HUES48 (cell line): ENCODE results near the gene PLD5.
"Not testable (repeated sequence)": the region's sequence is repeated elsewhere in the genome, so short reads cannot be mapped to it uniquely, and the experiment has no call there.

Experiments
- H3K27ac ChIP-seq: one replicate; pipeline ENCODE4 v1.7.0; 2013; ENCODE audit warnings: low read depth, low read length, inconsistent platforms
- H3K27me3 ChIP-seq: 2 replicates; pipeline ENCODE4 v1.6.1; 2013; ENCODE audit warnings: mild to moderate bottlenecking, low read length; ENCODE audit not compliant: control insufficient read depth, insufficient read depth
- H3K36me3 ChIP-seq: 2 replicates; pipeline ENCODE4 v1.6.1; 2013; ENCODE audit warnings: low read length; ENCODE audit not compliant: control insufficient read depth, insufficient read depth
- H3K4me1 ChIP-seq: 2 replicates; pipeline ENCODE4 v1.6.1; 2013; ENCODE audit warnings: mild to moderate bottlenecking, low read length; ENCODE audit not compliant: control insufficient read depth, insufficient read depth
- H3K4me3 ChIP-seq: 2 replicates; pipeline ENCODE4 v1.5.1; 2013; ENCODE audit warnings: mild to moderate bottlenecking, low read depth, low read length
- H3K9ac ChIP-seq: 2 replicates; pipeline ENCODE4 v1.6.1; 2013; ENCODE audit warnings: mild to moderate bottlenecking, low read depth, low read length, moderate library complexity
- H3K9me3 ChIP-seq: 2 replicates; pipeline ENCODE4 v1.6.1; 2013; ENCODE audit warnings: low read length; ENCODE audit not compliant: control insufficient read depth, insufficient read depth

PLD5 gene

GRCh38 chr1:242212961-242213360 lies 311.5 kb downstream of the PLD5 start:
- peaks cover 48% of the 10 kb centered on the region for H3K4me1 ChIP-seq
- H3K9me3 ChIP-seq, result peaks cover 27% of the 10 kb centered on the region
- H3K27me3 ChIP-seq, H3K4me3 ChIP-seq, H3K9ac ChIP-seq, H3K36me3 ChIP-seq: not testable (repeated sequence)
- peak overlapping the region; percentile 55 for H3K27ac ChIP-seq

DNA sequence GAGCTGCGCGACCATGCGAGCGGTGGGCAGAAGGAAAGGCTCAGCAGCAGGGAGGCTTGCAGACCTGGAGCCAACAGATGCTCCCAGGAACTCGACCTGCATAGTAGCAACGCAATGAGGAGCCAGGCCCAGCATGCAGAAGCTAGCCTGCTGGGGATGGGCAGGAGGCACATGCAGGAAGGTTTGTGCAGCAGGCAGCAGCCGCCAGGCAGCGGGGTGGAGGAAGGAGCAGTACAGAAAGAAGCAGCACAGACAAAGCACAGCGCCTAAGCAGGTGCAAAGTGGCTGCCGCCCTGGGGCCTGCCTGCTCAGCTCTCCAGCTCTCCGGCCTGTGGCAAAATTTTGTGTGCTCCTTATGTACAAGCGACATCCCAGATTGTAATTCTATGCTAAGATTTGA lies 312.1 kb downstream of the PLD5 start:
- Histone ChIP-seq H3K4me1 (peaks cover 49% of the 10 kb centered on the region), H3K9ac (peak overlapping the region; percentile 1; the same call in 1 of the 2 replicates), H3K27ac (peak overlapping the region; percentile 55), H3K9me3 (peaks cover 24% of the 10 kb centered on the region), H3K27me3 (no peaks in the 10 kb centered on the region; the same call in 1 of the 2 replicates), H3K36me3 (no peaks in the 10 kb centered on the region), H3K4me3 (no peak overlapping the region)

- Histone ChIP-seq H3K27me3 (no peaks in the 10 kb centered on the region; the same call in 1 of the 2 replicates), H3K9ac (no peak overlapping the region), H3K27ac (peak overlapping the region; percentile 73), H3K4me3 (no peak overlapping the region), H3K36me3 (no peaks in the 10 kb centered on the region), H3K9me3 (peaks cover 16% of the 10 kb centered on the region), H3K4me1 (peaks cover 49% of the 10 kb centered on the region)
These were observed 313.1 kb downstream of the PLD5 start for GRCh38 chr1:242211254-242212022.

- H3K27ac ChIP-seq, H3K9ac ChIP-seq, H3K4me3 ChIP-seq, H3K36me3 ChIP-seq, H3K27me3 ChIP-seq, H3K9me3 ChIP-seq: not testable (repeated sequence)
- peaks cover 51% of the 10 kb centered on the region for H3K4me1 ChIP-seq
These were observed 314.2 kb downstream of the PLD5 start for GRCh38 chr1:242210316-242210715.

GRCh38 chr1:242209063-242209462 lies 315.4 kb downstream of the PLD5 start:
- Histone ChIP-seq H3K4me3 (no peak overlapping the region), H3K4me1 (peaks cover 49% of the 10 kb centered on the region), H3K9me3 (0 out of 2 replicates have a peak, but pooled peaks cover 3% of the 10 kb centered on the region), H3K9ac (no peak overlapping the region), H3K27ac (peak overlapping the region; percentile 31), H3K27me3 (no peaks in the 10 kb centered on the region), H3K36me3 (no peaks in the 10 kb centered on the region)

DNA sequence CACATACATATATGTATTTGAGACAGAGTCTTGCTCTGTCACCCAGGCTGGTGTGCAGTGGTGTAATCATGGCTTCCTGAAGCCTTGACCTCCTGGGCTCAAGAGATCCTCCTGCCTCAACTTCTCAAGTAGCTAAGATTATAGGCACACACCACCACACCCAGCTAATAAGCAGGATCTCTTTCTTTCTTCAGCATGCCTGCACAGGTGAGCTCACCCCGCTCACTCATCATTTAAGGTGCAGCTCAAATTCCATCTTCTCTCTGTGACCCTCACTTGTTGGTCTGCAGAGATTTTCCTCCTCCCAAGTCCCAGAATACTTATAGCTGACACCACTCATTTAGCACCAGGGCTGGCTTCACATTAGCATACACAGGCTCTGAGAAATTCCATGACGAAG lies 316.5 kb downstream of the PLD5 start:
- Histone ChIP-seq H3K36me3 (no peaks in the 10 kb centered on the region), H3K9me3 (no peaks in the 10 kb centered on the region), H3K27ac (no peak overlapping the region), H3K27me3 (no peaks in the 10 kb centered on the region), H3K9ac (no peak overlapping the region), H3K4me1 (peaks cover 44% of the 10 kb centered on the region), H3K4me3 (no peak overlapping the region)

GRCh38 chr1:242206994-242207393 lies 317.5 kb downstream of the PLD5 start:
- Histone ChIP-seq H3K4me3 (no peak overlapping the region), H3K9me3 (no peaks in the 10 kb centered on the region), H3K4me1 (peaks cover 36% of the 10 kb centered on the region), H3K27me3 (no peaks in the 10 kb centered on the region), H3K27ac (no peak overlapping the region), H3K36me3 (no peaks in the 10 kb centered on the region), H3K9ac (no peak overlapping the region)

GRCh38 chr1:242205622-242206489 lies 318.6 kb downstream of the PLD5 start:
- Histone ChIP-seq H3K4me3 (no peak overlapping the region), H3K9me3 (no peaks in the 10 kb centered on the region), H3K27me3 (no peaks in the 10 kb centered on the region), H3K27ac (no peak overlapping the region), H3K9ac (no peak overlapping the region), H3K4me1 (peaks cover 25% of the 10 kb centered on the region), H3K36me3 (no peaks in the 10 kb centered on the region)

DNA sequence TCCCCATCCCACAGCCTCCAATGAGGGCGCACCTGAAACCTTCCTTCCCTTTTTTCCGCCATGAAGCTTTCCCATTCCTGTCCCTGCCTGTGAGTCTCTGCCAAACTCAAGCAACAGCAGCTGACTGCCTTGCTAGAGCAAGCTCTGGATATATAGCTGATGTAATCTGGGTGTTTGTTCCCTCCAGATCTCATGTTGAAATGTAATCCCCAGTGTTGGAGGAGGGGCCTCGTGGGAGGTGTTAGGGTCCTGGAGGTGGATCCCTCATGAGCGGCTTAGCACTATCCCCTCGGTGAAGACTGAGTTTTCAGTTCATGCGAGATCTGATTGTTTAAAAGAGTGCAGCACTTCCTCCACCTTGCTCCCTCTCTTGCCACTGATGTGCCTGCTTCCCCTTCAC lies 321.2 kb downstream of the PLD5 start:
- Histone ChIP-seq H3K4me3 (no peak overlapping the region), H3K9ac (no peak overlapping the region), H3K27me3 (no peaks in the 10 kb centered on the region), H3K9me3 (peaks cover 6% of the 10 kb centered on the region; the same call in 1 of the 2 replicates), H3K4me1 (peaks cover 16% of the 10 kb centered on the region), H3K27ac (no peak overlapping the region), H3K36me3 (no peaks in the 10 kb centered on the region)

DNA sequence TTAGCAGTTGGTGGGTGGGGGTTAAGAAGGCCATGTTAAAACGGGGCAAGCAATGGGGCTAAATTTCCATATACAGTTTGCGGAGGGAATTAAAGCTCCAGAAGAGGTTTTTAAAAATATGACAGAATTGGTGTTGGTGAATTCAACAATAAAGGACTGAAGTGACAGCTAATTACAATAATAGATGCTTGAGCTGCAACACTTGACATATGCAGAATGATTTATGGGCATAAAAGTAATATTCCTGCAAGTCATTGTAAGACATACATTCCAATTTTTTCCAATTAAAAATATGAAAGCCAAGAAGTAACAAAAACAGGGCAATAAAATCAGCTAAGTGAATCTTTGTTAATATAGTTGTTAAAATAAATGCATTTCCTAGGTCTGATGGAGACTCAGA lies 323.4 kb downstream of the PLD5 start:
- Histone ChIP-seq H3K9ac (no peak overlapping the region), H3K4me3 (no peak overlapping the region), H3K9me3 (peaks cover 6% of the 10 kb centered on the region; the same call in 1 of the 2 replicates), H3K36me3 (no peaks in the 10 kb centered on the region), H3K27me3 (no peaks in the 10 kb centered on the region), H3K27ac (no peak overlapping the region), H3K4me1 (peaks cover 16% of the 10 kb centered on the region)
